HUES64 (cell line): Measurements from ENCODE around the gene NCS1.

Experiments used
- H3K27ac ChIP-seq: 2 replicates; pipeline ENCODE4 v1.7.0; 2013; ENCODE audit warnings: low read depth, low read length, inconsistent platforms
- H3K27me3 ChIP-seq: 2 replicates; pipeline ENCODE4 v1.6.1; 2013; ENCODE audit warnings: mild to moderate bottlenecking, low read length; ENCODE audit not compliant: insufficient read depth
- H3K36me3 ChIP-seq: 2 replicates; pipeline ENCODE4 v1.6.1; 2013; ENCODE audit warnings: mild to moderate bottlenecking, low read length; ENCODE audit not compliant: insufficient read depth
- H3K4me1 ChIP-seq: 2 replicates; pipeline ENCODE4 v1.6.1; 2013; ENCODE audit warnings: mild to moderate bottlenecking, low read length, moderate library complexity; ENCODE audit not compliant: insufficient read depth
- H3K4me3 ChIP-seq: 2 replicates; pipeline ENCODE4 v1.5.1; 2013; ENCODE audit warnings: mild to moderate bottlenecking, low read length, moderate library complexity
- H3K9ac ChIP-seq: 2 replicates; pipeline ENCODE4 v1.6.1; 2013; ENCODE audit warnings: mild to moderate bottlenecking, low read depth, low read length
- H3K9me3 ChIP-seq: 2 replicates; pipeline ENCODE4 v1.6.1; 2013; ENCODE audit warnings: low read depth, low read length; ENCODE audit not compliant: insufficient read depth
- WGBS: fragments of 150-250, 120-280 bp; methylation state at CpG from one replicate; pipeline ENCODE4 v1.1.7; 2013; ENCODE audit warnings: missing lambda C conversion rate; 5-methylcytosine and 5-hydroxymethylcytosine counted together

Gene NCS1

GRCh38 chr9:130197386-130197785, 25.2 kb downstream of the NCS1 start:
- WGBS: 92% methylated on average over 9 of the region's 9 CpGs
- Histone ChIP-seq H3K9ac (no peak overlapping the region), H3K27ac (no peak overlapping the region), H3K36me3 (no peaks in the 10 kb centered on the region), H3K4me1 (peaks cover 15% of the 10 kb centered on the region), H3K9me3 (no peaks in the 10 kb centered on the region), H3K4me3 (no peak overlapping the region), H3K27me3 (no peaks in the 10 kb centered on the region)

GRCh38 chr9:130197888-130198287, 25.7 kb downstream of the NCS1 start:
- Histone ChIP-seq H3K27me3 (no peaks in the 10 kb centered on the region), H3K4me3 (no peak overlapping the region), H3K36me3 (no peaks in the 10 kb centered on the region), H3K4me1 (peaks cover 14% of the 10 kb centered on the region), H3K9ac (no peak overlapping the region), H3K27ac (no peak overlapping the region), H3K9me3 (no peaks in the 10 kb centered on the region)
- WGBS: 94% methylated on average over 4 of the region's 4 CpGs

GRCh38 chr9:130198501-130199179, 26.4 kb downstream of the NCS1 start:
- Histone ChIP-seq H3K9me3 (no peaks in the 10 kb centered on the region), H3K4me3 (no peak overlapping the region), H3K27ac (no peak overlapping the region), H3K36me3 (no peaks in the 10 kb centered on the region; the same call in 1 of the 2 replicates), H3K27me3 (no peaks in the 10 kb centered on the region), H3K9ac (no peak overlapping the region), H3K4me1 (peaks cover 7% of the 10 kb centered on the region)
- 96% methylated on average over 12 of the region's 12 CpGs for WGBS

GRCh38 chr9:130199605-130200004, 27.4 kb downstream of the NCS1 start:
- H3K36me3 ChIP-seq: no peaks in the 10 kb centered on the region; the same call in 1 of the 2 replicates
- H3K27ac ChIP-seq: no peak overlapping the region
- H3K27me3 ChIP-seq: no peaks in the 10 kb centered on the region
- WGBS: 95% methylated on average over 8 of the region's 8 CpGs
- H3K9ac ChIP-seq: no peak overlapping the region
- H3K9me3 ChIP-seq: no peaks in the 10 kb centered on the region
- H3K4me1 ChIP-seq: no peaks in the 10 kb centered on the region
- H3K4me3 ChIP-seq: no peak overlapping the region

- no peaks in the 10 kb centered on the region for H3K4me1 ChIP-seq
- H3K36me3 ChIP-seq: no peaks in the 10 kb centered on the region; the same call in 1 of the 2 replicates
- no peaks in the 10 kb centered on the region for H3K27me3 ChIP-seq
- 81% methylated on average over 17 of the region's 17 CpGs for WGBS
- H3K9me3 ChIP-seq: no peaks in the 10 kb centered on the region
- H3K27ac ChIP-seq: no peak overlapping the region
- H3K4me3 ChIP-seq: no peak overlapping the region
- H3K9ac ChIP-seq: no peak overlapping the region
Observed at GRCh38 chr9:130200038-130200849, 28.0 kb downstream of the NCS1 start.

DNA sequence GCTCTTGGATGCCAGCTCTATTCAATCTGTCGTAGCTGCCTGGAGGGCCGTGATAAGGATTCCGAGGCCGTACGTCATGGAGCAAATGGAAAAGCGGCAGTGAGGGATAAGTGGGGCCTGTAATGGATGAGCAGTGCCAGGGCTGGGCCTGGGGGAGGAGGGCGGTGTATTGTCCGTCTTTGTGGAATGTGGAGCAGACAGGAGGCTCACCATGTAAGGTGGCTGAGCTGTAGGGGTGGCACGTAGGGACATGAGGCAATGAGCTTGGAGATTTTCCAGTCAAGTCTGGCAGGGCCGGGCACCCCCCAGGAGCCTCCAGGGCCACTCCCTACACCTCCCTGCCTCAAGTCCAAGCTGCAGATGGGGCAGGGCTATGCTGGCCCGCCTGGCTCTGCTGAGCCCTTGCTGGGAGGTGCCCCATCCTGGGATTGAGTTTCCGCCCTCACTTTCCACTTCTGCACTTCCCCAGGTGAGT, 29.2 kb downstream of the NCS1 start:
- Histone ChIP-seq H3K27me3 (no peaks in the 10 kb centered on the region), H3K36me3 (no peaks in the 10 kb centered on the region; the same call in 1 of the 2 replicates), H3K4me1 (no peaks in the 10 kb centered on the region), H3K27ac (no peak overlapping the region), H3K4me3 (no peak overlapping the region), H3K9ac (no peak overlapping the region), H3K9me3 (no peaks in the 10 kb centered on the region)
- 95% methylated on average over 12 of the region's 12 CpGs for WGBS

DNA sequence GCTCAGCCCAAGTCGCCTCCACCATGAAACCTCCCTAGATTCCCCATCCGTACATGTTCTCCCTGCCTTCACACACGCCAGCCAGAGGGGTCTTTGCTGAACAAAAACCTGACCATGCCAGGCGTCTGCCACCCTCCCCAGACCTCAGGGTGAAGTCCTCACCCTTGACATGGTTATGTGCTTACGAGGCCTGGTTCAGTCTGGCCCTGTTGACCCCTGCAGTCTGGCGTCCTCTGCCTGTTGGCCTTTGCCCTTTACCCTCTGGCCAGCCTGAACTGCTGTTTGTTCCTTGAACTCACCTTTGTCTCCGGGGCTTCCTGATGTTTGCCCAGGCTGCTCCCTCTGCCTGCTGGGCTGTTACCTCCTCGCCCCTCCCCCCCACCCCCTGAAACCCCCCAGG, 29.8 kb downstream of the NCS1 start:
- H3K9me3 ChIP-seq: no peaks in the 10 kb centered on the region
- no peak overlapping the region for H3K4me3 ChIP-seq
- no peak overlapping the region for H3K27ac ChIP-seq
- no peaks in the 10 kb centered on the region for H3K27me3 ChIP-seq
- H3K4me1 ChIP-seq: no peaks in the 10 kb centered on the region
- H3K9ac ChIP-seq: no peak overlapping the region
- H3K36me3 ChIP-seq: no peaks in the 10 kb centered on the region; the same call in 1 of the 2 replicates
- 84% methylated on average over 8 of the region's 8 CpGs for WGBS

DNA sequence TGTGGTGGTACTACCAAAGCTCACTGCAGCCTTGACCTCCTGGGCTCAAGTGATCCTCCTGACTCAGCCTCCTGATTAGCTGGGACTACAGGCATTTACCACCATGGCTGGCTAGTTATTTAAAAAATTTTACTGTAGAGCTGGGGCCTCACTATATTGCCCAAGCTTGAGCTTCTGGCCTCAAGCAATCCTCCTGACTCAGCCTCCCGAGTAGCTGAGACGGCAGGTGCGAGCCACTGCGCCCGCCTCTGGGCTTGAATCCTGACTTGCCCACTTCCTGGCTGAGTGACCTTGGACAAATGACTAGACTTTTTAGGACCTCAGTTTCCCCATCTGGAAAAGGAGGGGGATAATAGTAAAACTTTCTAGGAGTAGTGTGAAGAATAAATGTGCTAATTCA, 32.1 kb downstream of the NCS1 start:
- 99% methylated on average over 5 of the region's 5 CpGs for WGBS
- H3K9ac ChIP-seq: no peak overlapping the region
- H3K4me3 ChIP-seq: no peak overlapping the region
- peaks cover 9% of the 10 kb centered on the region for H3K4me1 ChIP-seq
- H3K36me3 ChIP-seq: no peaks in the 10 kb centered on the region; the same call in 1 of the 2 replicates
- no peaks in the 10 kb centered on the region for H3K9me3 ChIP-seq
- no peaks in the 10 kb centered on the region for H3K27me3 ChIP-seq
- H3K27ac ChIP-seq: no peak overlapping the region

DNA sequence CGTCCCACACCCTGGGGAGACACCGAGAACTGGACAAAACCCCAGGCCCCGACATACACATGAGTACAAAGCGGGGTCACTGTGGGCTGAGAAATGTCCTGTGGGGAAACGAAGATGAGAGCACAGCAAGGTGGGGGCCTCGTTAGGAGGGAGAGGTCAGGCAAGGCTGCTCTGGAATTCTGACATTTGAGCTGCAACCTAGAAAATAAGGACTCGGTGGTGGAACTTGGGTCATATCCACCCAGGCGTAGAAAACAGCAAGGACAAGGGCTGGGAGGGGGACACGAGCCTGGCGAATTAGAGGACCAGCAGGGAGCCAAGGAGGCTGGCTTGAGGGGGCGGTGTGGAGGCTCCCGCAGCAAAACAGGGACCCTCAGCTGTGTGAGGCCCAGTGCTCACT, 32.8 kb downstream of the NCS1 start:
- H3K9ac ChIP-seq: no peak overlapping the region
- no peak overlapping the region for H3K4me3 ChIP-seq
- no peaks in the 10 kb centered on the region for H3K27me3 ChIP-seq
- 81% methylated on average over 12 of the region's 12 CpGs for WGBS
- peaks cover 13% of the 10 kb centered on the region for H3K4me1 ChIP-seq
- no peaks in the 10 kb centered on the region; the same call in 1 of the 2 replicates for H3K36me3 ChIP-seq
- H3K9me3 ChIP-seq: no peaks in the 10 kb centered on the region
- no peak overlapping the region for H3K27ac ChIP-seq

- H3K9ac ChIP-seq: no peak overlapping the region
- 93% methylated on average over 5 of the region's 5 CpGs for WGBS
- no peak overlapping the region for H3K27ac ChIP-seq
- peaks cover 13% of the 10 kb centered on the region for H3K4me1 ChIP-seq
- H3K9me3 ChIP-seq: no peaks in the 10 kb centered on the region
- H3K27me3 ChIP-seq: no peaks in the 10 kb centered on the region
- H3K36me3 ChIP-seq: no peaks in the 10 kb centered on the region; the same call in 1 of the 2 replicates
- H3K4me3 ChIP-seq: no peak overlapping the region
Observed at GRCh38 chr9:130205912-130206311, 33.7 kb downstream of the NCS1 start.

DNA sequence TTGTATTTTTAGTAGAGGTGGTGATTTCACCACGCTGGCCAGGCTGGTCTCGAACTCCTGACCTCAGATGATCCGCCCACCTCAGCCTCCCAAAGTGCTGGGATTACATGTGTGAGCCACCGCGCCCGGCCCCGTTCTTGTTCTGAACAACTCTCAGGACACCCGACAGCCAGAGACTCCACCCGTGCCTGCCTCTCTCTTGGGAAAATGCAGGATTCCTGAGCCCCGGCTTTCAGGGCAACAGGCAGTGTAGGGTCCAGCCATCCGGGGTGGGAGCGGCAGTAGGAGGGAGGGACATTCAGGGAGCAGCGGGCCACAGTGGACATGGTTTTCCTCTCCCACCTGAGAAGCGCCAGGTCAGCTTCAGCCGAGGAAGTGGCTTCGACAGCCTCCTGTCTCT, 34.4 kb downstream of the NCS1 start:
- H3K4me1 ChIP-seq: peaks cover 13% of the 10 kb centered on the region
- no peak overlapping the region for H3K27ac ChIP-seq
- no peak overlapping the region for H3K9ac ChIP-seq
- no peak overlapping the region for H3K4me3 ChIP-seq
- H3K36me3 ChIP-seq: no peaks in the 10 kb centered on the region; the same call in 1 of the 2 replicates
- no peaks in the 10 kb centered on the region for H3K9me3 ChIP-seq
- WGBS: 95% methylated on average over 16 of the region's 16 CpGs
- H3K27me3 ChIP-seq: no peaks in the 10 kb centered on the region
